ENCODE data around the gene TMC4.
"Not testable (repeated sequence)": the region's sequence is repeated elsewhere in the genome, so short reads cannot be mapped to it uniquely, and the experiment has no call there.

Gene TMC4

DNA sequence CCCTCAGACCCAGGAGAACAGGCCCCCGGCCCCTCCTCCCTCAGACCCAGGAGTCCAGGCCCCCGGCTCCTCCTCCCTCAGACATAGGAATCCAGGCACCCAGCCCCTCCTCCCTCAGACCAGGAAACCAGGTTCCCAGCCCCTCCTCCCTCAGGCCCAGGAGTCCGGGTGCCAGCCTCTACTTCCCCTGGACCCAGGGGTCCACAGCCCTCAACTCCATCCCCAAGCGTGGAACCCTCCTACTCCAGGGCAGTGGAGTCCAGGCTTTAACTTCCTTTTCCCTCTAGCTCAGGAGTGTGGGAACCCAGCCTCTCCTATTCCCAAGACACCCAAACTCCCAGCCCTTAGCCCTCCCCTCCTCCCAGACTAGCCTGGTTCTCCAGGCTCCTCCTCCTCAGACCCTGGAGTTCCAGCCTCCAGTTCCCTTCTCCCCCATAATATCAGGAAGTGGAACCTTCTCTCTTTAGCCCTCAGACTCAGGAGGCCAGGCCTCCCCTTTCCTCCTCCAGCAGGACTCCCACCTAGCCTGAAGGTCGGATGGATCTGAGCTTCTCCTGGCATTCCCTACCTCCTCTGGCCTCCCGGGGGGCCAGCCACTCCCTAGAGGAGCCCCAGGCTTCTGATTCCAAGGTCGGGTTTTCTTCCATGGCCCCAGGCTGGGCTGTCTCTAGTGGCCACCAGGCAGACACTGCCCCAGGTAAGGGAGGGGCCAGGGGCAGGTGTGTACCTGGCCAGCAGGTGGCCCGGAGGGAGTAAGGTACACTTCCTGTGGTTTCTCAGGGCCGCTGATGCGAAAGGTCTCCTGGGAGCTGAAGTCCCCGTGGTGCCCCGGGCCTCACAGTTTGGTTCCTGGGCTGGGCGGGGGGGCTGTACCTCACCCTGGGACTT lies at the start of gene TMC4:
Gene TMC4 (minus strand): TSS at position 690 of the 888 bp plus-strand sequence. CDS start 43 bp downstream, at position 647.
- DNase-seq (ENCODE audit: low read depth in 2 of 2, low spot score in 1 of 2) = no peak

- not testable (repeated sequence) for DNase-seq (ENCODE audit: low read depth in 2 of 2, low spot score in 1 of 2)
These were observed 49.0 kb upstream of the TMC4 start for GRCh38 chr19:54221947-54222346.

DNA sequence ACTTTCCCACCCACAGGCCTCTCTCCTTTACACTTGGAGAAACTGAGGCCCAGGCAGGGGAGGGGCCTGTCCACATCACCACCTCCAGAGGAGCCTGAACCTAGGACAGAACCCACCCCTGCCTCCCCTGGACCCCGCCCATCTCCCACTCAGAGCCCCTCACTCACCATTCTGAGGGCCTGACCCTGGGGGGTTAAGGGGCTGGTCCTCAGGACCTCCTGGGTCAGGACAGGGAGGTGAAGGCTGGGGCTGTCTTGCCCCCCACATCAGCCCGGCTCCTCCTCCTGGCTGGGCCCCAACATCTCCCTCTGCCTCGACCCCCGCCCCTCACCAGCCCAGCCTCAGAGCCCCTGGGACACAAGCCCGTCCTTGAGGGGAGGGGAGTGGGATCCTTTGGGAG lies 46.7 kb upstream of the TMC4 start:
- DNase-seq (ENCODE audit: low read depth in 2 of 2, low spot score in 1 of 2) = not testable (repeated sequence)

GRCh38 chr19:54218960-54219661 lies 46.2 kb upstream of the TMC4 start:
- no peak for DNase-seq (ENCODE audit: low read depth in 2 of 2, low spot score in 1 of 2)

DNA sequence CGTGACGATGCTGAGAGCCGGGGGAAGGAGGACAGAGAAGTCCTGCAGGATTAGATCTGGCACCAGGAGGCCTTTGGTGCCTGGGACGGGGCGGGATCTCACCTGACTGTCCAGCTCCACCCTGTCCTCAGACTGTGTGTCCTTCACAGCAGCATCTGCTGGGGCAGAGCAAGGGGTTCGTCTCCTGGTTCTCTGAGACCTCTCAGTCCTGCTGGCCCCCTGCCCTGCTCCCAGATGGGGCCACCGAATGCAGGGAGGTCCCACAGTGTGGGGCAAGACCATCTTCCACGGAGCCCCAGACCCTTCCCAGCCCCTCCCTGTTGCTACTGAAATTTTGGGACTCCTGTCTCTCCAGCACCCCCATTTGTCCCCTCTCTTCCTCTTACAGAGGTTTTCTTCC lies 45.3 kb upstream of the TMC4 start:
- DNase-seq (ENCODE audit: low read depth in 2 of 2, low spot score in 1 of 2) = no peak

GRCh38 chr19:54217517-54218247 lies 44.7 kb upstream of the TMC4 start:
- DNase-seq (ENCODE audit: low read depth in 2 of 2, low spot score in 1 of 2) = not testable (repeated sequence)

- no peak for DNase-seq (ENCODE audit: low read depth in 2 of 2, low spot score in 1 of 2)
These were observed 43.9 kb upstream of the TMC4 start for GRCh38 chr19:54216869-54217268.

DNA sequence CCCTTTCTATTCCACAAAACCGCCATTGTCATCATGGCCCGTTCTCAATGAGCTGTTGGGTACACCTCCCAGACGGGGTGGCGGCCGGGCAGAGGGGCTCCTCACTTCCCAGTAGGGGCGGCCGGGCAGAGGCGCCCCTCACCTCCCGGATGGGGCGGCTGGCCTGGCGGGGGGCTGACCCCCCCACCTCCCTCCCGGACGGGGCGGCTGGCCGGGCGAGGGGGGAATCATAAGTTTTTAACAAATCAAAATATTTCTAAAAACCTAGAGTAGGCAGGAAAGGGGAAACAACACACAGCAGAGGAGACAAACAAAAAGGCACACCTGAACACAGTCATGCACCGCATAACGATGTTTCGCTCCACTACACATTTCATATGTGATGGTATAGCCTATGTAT lies 41.8 kb upstream of the TMC4 start:
- DNase-seq (ENCODE audit: low read depth in 2 of 2, low spot score in 1 of 2) = not testable (repeated sequence)

- not testable (repeated sequence) for DNase-seq (ENCODE audit: low read depth in 2 of 2, low spot score in 1 of 2)
These were observed 41.3 kb upstream of the TMC4 start for GRCh38 chr19:54214217-54214616.

GRCh38 chr19:54211235-54211634 lies 38.3 kb upstream of the TMC4 start:
- DNase-seq (ENCODE audit: low read depth in 2 of 2, low spot score in 1 of 2) = no peak

GRCh38 chr19:54209811-54210494 lies 37.0 kb upstream of the TMC4 start:
- no peak for DNase-seq (ENCODE audit: low read depth in 2 of 2, low spot score in 1 of 2)

DNA sequence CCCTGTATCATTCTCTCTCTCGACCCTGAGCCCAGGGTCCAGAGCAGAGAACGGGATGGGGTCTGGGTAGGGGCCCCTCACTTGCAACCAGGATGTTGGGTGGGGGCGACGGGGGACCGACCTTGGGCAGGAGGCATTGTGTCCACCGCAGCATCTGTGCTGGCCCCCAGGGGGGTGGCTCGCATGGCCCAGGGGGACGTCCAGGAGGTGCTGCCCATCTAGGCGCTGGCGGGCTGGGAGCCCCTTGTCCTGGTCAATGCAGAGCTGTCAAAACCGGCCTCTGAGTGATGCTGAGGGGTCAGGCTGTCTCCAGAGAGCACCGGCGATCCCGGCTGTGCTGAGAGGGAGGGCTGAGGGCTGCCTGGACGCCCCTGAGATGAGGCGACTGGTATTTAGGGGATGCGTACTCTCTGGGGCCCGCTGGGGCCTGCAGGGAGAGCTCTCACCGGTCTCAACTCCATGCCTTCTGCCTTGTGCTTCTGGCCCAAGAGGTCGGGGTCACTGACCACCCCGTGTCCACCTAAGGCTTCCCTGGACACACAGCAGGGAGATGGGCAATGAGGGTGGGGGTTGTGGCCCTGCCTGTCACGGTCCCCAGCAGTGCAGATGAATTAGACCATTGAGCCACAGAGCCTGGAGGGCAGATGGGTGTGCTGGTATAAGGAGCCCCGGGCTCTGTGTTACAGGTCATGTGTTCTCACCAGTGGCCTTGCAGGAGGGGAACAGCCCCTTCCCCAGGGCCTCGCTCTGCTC lies 36.3 kb upstream of the TMC4 start:
- no peak for DNase-seq (ENCODE audit: low read depth in 2 of 2, low spot score in 1 of 2)

- DNase-seq (ENCODE audit: low read depth in 2 of 2, low spot score in 1 of 2) = no peak
These were observed 35.8 kb upstream of the TMC4 start for GRCh38 chr19:54208784-54209057.

GRCh38 chr19:54207983-54208783 lies 35.2 kb upstream of the TMC4 start:
- no peak for DNase-seq (ENCODE audit: low read depth in 2 of 2, low spot score in 1 of 2)

DNA sequence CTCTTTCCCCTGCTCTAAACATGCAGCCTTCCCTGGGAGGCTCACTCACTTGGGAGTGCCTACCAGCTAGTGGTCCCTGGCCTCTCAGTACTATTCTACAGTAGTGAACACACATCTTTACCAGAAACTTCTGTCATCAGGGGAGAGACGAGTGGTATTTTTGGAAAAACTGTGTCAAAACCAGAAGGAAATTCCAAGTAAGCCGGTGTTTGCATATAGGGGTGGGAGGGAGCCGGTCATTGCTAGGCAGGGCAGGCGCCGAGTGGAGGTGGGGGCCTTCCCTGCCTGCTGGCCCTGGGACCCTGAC lies 34.7 kb upstream of the TMC4 start:
- no peak for DNase-seq (ENCODE audit: low read depth in 2 of 2, low spot score in 1 of 2)

DNA sequence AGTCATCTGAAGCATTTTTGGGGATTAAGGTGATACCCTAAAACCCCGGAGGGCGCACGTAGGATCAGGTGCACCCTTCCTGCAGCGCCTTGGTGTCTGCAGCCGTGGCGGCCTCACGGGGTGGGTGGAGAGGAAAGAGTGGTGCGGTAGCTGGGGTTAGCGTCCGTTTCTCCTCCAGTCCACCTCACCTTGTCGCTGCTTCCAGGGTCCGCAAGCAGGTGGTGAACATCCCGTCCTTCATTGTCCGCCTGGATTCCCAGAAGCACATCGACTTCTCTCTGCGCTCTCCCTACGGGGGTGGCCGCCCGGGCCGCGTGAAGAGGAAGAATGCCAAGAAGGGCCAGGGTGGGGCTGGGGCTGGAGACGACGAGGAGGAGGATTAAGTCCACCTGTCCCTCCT lies 34.2 kb upstream of the TMC4 start:
- DNase-seq (ENCODE audit: low read depth in 2 of 2, low spot score in 1 of 2) = not testable (repeated sequence)

GRCh38 chr19:54206831-54207177 lies 33.8 kb upstream of the TMC4 start:
- DNase-seq (ENCODE audit: low read depth in 2 of 2, low spot score in 1 of 2) = no peak

DNA sequence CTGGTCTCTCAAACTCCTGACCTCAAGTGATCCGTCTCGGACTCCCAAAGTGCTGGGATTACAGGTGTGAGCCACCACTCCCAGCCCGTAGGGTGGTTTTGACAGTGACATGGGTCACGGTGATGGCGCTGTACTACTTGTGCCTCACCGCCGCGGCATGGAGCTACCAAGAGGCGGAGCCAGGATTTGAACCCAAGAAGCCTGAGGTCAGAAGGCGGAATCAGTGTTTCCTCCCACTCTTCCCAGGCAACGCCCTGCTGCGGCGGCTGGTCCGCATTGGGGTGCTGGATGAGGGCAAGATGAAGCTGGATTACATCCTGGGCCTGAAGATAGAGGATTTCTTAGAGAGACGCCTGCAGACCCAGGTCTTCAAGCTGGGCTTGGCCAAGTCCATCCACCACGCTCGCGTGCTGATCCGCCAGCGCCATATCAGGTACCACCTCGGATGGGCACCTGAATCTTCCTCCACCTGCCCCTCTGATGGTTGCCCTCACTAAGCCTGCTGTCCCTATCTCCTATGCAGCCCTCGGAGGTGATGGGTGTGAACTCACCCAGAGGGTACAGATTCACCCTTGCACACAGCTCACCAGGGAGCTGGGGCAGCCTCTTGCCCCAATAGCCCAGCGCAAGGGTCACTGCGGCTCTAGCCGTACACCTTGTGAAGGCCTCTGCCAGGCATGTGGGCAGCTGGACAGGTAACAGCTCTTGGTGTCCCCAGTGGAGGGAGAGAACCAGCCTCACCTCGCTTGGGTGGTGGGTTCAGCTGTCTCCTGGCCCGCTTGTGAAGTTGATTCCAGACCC lies 33.3 kb upstream of the TMC4 start:
- DNase-seq (ENCODE audit: low read depth in 2 of 2, low spot score in 1 of 2) = no peak

- DNase-seq (ENCODE audit: low read depth in 2 of 2, low spot score in 1 of 2) = no peak
These were observed 32.0 kb upstream of the TMC4 start for GRCh38 chr19:54204767-54205468.
